GM12892 (cell line): ENCODE measurements around the gene PHLDB2.

ENCODE experiments used
- POLR2A ChIP-seq: IDR thresholded peaks from 2 replicates; pipeline ENCODE4 v1.6.1; 2011; ENCODE audit warnings: low read depth, low read length, control low read depth
- POLR2AphosphoS5 ChIP-seq: IDR thresholded peaks from 2 replicates; pipeline ENCODE4 v1.6.1; 2011; ENCODE audit warnings: low read depth, low read length, control low read depth
- TAF1 ChIP-seq: IDR thresholded peaks from 2 replicates; pipeline ENCODE4 v1.6.1; 2011; ENCODE audit warnings: low read depth, mild to moderate bottlenecking, control low read depth, low read length, borderline replicate concordance

DNA sequence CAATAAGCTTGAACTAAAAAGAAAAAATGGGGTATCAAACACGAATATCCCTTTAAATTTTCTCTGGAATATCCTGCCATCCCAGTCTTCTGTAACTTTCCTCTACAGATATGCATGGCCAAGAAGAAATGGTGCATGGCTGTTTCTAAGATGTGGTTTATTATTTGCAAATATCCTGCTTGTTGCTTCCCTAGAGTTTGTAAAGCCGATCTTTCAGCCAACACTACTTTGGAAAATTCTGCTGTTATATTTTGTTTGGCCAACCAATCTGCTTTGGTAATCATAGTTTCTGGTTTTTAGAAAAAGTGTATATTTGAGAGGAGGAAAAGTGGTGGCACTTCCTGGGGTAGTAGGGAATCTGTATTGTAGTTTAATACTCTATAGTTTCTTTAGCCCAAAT is 13.9 kb downstream of the PHLDB2 start:
- TF ChIP-seq POLR2AphosphoS5 = no peak
- TF ChIP-seq POLR2A = no peak
- TF ChIP-seq TAF1 = no peak
